OCI-LY1 (cell line): ENCODE data around the gene S100A9.

ENCODE experiments used
- H2AFZ ChIP-seq: fragments of 200-600 bp; sonication (generic), shearing (Covaris generic); 2 replicates; pipeline ENCODE4 v1.6.0; 2014; ENCODE audit warnings: antibody characterized with exemption, mild to moderate bottlenecking, low read length
- H3F3A ChIP-seq: fragments of 200-600 bp; sonication (generic), shearing (Covaris generic); 2 replicates; pipeline ENCODE4 v1.6.0; 2014; ENCODE audit warnings: mild to moderate bottlenecking, antibody characterized with exemption, low read length, moderate library complexity; ENCODE audit not compliant: insufficient read depth
- H3K27ac ChIP-seq: fragments of 200-600 bp; sonication (generic); 2 replicates; pipeline ENCODE4 v1.5.1; 2014; ENCODE audit warnings: low read length, mixed run types, mild to moderate bottlenecking, low read depth; ENCODE audit not compliant: poor library complexity, severe bottlenecking
- H3K27me3 ChIP-seq: fragments of 200-600 bp; sonication (generic); 2 replicates; pipeline ENCODE4 v1.6.0; 2014; ENCODE audit warnings: antibody characterized with exemption, mild to moderate bottlenecking, low read length, moderate library complexity; ENCODE audit not compliant: insufficient read depth
- H3K36me3 ChIP-seq: fragments of 200-600 bp; sonication (generic); 2 replicates; pipeline ENCODE4 v1.6.1; 2014; ENCODE audit warnings: mild to moderate bottlenecking, antibody characterized with exemption, low read length, moderate library complexity, mixed read lengths; ENCODE audit not compliant: insufficient read depth
- H3K4me1 ChIP-seq: fragments of 200-600 bp; sonication (generic); 2 replicates; pipeline ENCODE4 v1.5.1; 2014; ENCODE audit warnings: mild to moderate bottlenecking, low read length, moderate library complexity; ENCODE audit not compliant: insufficient read depth, severe bottlenecking
- H3K4me2 ChIP-seq: fragments of 200-600 bp; sonication (generic), shearing (Covaris generic); 2 replicates; pipeline ENCODE4 v1.6.1; 2014; ENCODE audit warnings: low read length
- H3K4me3 ChIP-seq: fragments of 200-600 bp; sonication (generic); 2 replicates; pipeline ENCODE4 v1.5.1; 2014; ENCODE audit warnings: low read length, low read depth, mild to moderate bottlenecking, mixed read lengths; ENCODE audit not compliant: poor library complexity, severe bottlenecking
- H3K79me2 ChIP-seq: fragments of 200-600 bp; shearing (Covaris generic); 2 replicates; pipeline ENCODE4 v1.6.1; 2016; ENCODE audit warnings: mixed run types, low read length, mixed read lengths; ENCODE audit not compliant: insufficient read depth
- H3K9ac ChIP-seq: fragments of 200-600 bp; sonication (generic), shearing (Covaris generic); 2 replicates; pipeline ENCODE4 v1.6.1; 2014; ENCODE audit warnings: mild to moderate bottlenecking, low read length, mixed read lengths
- H3K9me2 ChIP-seq: fragments of 200-600 bp; sonication (generic), shearing (Covaris generic); 2 replicates; pipeline ENCODE4 v1.6.1; 2014; ENCODE audit warnings: low read depth, mild to moderate bottlenecking, low read length, mixed read lengths
- H3K9me3 ChIP-seq: fragments of 200-600 bp; shearing (Covaris generic); 2 replicates; pipeline ENCODE4 v1.6.1; 2014; ENCODE audit warnings: low read length, mixed read lengths
- H4K20me1 ChIP-seq: fragments of 200-600 bp; sonication (generic), shearing (Covaris generic); 2 replicates; pipeline ENCODE4 v1.6.0; 2016; ENCODE audit warnings: mild to moderate bottlenecking, low read length; ENCODE audit not compliant: insufficient read depth
- CTCF ChIP-seq: fragments of 200-600 bp; sonication (generic), shearing (Covaris generic); IDR thresholded peaks from 2 replicates; pipeline ENCODE4 v1.5.1; 2017; ENCODE audit warnings: mild to moderate bottlenecking, antibody characterized with exemption, low read length, moderate library complexity, mixed read lengths
- EZH2 ChIP-seq: fragments of 200-600 bp; sonication (generic), shearing (Covaris generic); IDR thresholded peaks from 2 replicates; pipeline ENCODE4 v1.8.0; 2017; ENCODE audit warnings: borderline replicate concordance, mixed run types, mild to moderate bottlenecking, antibody characterized with exemption, low read length, moderate library complexity, mixed read lengths

Gene S100A9

DNA sequence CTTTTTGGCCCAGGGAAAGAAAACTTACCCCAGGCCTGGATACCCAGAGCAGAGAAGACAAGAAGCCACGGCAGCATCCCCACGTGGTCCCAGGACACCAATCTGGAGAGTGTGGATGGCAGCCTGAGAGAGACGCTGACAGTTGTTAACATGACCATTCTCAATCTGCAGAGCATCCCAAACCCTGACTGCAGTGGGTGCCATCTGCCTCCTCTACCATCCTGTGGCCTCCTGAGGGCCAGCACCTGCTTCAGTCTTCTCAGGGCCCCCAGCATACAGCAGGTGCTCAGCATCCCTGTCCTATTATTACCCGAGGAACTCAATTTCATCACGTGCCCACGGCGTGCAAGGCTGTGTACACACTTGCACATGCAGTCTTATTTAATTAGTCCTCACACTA is 9.8 kb upstream of the S100A9 start:
- no peak overlapping the region for H3K9ac ChIP-seq
- H3K9me2 ChIP-seq: no peaks in the 10 kb centered on the region
- TF ChIP-seq EZH2 (no peak), CTCF (no peak)
- no peaks in the 10 kb centered on the region for H3K9me3 ChIP-seq
- no peak overlapping the region for H3K4me3 ChIP-seq
- H3K4me2 ChIP-seq: no peak overlapping the region
- no peak overlapping the region for H3K27ac ChIP-seq
- H2AFZ ChIP-seq: no peak overlapping the region
- H3K79me2 ChIP-seq: no peaks in the 10 kb centered on the region
- no peaks in the 10 kb centered on the region for H3K4me1 ChIP-seq
- no peaks in the 10 kb centered on the region for H3F3A ChIP-seq
- H3K27me3 ChIP-seq: no peaks in the 10 kb centered on the region
- H4K20me1 ChIP-seq: no peaks in the 10 kb centered on the region
- H3K36me3 ChIP-seq: no peaks in the 10 kb centered on the region

DNA sequence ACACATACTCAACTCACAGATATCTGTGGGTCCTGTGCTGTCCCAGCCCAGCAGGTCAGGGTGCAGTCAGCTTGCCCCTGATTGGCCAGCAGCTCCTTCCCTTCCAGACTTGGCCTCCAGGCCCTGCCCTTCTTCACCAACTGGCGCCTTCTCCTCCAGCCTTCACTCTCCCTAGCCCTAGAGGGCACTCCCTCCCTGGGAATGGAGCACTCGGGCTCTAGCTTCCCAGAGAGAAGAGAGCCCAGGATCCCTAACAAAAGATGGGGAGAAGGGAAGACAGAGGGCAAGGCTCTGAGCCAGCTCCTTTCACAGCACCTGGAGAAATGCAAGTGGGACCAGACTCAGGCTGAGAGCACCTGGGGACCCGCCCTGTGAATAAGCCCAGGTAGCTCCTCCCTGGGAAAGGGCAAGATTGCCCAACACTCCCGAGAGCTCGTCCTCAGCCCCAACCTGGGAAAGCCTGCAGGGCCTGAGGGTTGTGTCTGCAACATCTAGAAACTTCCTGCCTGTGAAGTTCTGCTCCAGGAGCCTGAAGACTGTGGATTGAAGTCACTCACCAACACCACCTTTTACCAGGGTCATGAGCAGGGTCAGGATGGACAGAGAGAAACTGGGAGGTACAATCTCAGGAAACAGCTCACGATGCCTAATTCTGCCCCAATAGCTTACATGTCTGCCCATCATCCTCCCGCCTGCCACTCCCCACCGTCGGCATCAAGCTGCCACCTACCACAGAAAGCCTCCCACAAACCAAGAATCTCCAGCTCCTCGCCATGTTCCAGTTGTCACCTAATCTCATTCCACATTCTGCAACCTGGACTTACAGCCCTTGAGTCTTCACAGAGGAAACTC is 8.9 kb upstream of the S100A9 start, which contains the start of gene PGLYRP4:
TSS of gene PGLYRP4 (minus strand) at position 331 of the 852 bp plus-strand sequence. CDS start 909 bp downstream, outside the sequence.
- H2AFZ ChIP-seq: no peak within 1 kb of the TSS
- no peaks in the 10 kb centered on the region for H3K79me2 ChIP-seq
- H4K20me1 ChIP-seq: no peaks in the 10 kb centered on the region
- no peak within 1 kb of the TSS for H3K4me3 ChIP-seq
- H3K36me3 ChIP-seq: no peaks in the 10 kb centered on the region
- TF ChIP-seq CTCF (no peak), EZH2 (no peak)
- no peak within 1 kb of the TSS for H3K27ac ChIP-seq
- no peaks in the 10 kb centered on the region for H3K9me3 ChIP-seq
- no peaks in the 10 kb centered on the region for H3K9me2 ChIP-seq
- H3K4me2 ChIP-seq: no peak within 1 kb of the TSS
- H3K27me3 ChIP-seq: no peaks in the 10 kb centered on the region
- no peaks in the 10 kb centered on the region for H3K4me1 ChIP-seq
- H3K9ac ChIP-seq: no peak within 1 kb of the TSS
- no peaks in the 10 kb centered on the region for H3F3A ChIP-seq

GRCh38 chr1:153349363-153350320 is 8.0 kb upstream of the S100A9 start:
- H3K9ac ChIP-seq: no peak overlapping the region
- H3K36me3 ChIP-seq: no peaks in the 10 kb centered on the region
- H4K20me1 ChIP-seq: no peaks in the 10 kb centered on the region
- H2AFZ ChIP-seq: no peak overlapping the region
- no peak overlapping the region for H3K27ac ChIP-seq
- no peaks in the 10 kb centered on the region for H3K27me3 ChIP-seq
- H3K79me2 ChIP-seq: no peaks in the 10 kb centered on the region
- H3F3A ChIP-seq: no peaks in the 10 kb centered on the region
- H3K4me3 ChIP-seq: no peak overlapping the region
- H3K9me2 ChIP-seq: no peaks in the 10 kb centered on the region
- no peak overlapping the region for H3K4me2 ChIP-seq
- no peaks in the 10 kb centered on the region for H3K4me1 ChIP-seq
- no peaks in the 10 kb centered on the region for H3K9me3 ChIP-seq
- TF ChIP-seq EZH2: no peak
- no peak for TF ChIP-seq CTCF
